Esophagus squamous epithelium (tissue), 5 donors: ENCODE measurements around the gene ELMO1. TPM values are rescaled to one million over a fixed set of nuclear protein-coding genes. Genes with fewer than 3 reads are reported as not detected.

Experiments
- DNase-seq: peaks from one replicate; lab custom pipeline; 2025; lab: John Stamatoyannopoulos, UW
- H3K27ac ChIP-seq, 4 donors: fragments of 200-600 bp; sonication (generic); one replicate each; pipeline ENCODE4 v1.5.1; 2016 to 2019; ENCODE audit warnings: mild to moderate bottlenecking in 1 of 4
- H3K27me3 ChIP-seq, 4 donors: fragments of 200-600 bp; sonication (generic); 1 replicate in 3 of 4; 2 replicates in 1 of 4; pipeline versions ENCODE4 v1.5.1 to v1.6.0; 2017 to 2021; ENCODE audit warnings: antibody characterized with exemption in 1 of 4
- H3K36me3 ChIP-seq, 3 donors: fragments of 200-600 bp; sonication (generic); one replicate each; pipeline ENCODE4 v1.5.1; 2016 to 2019
- H3K4me1 ChIP-seq, 3 donors: fragments of 200-600 bp; sonication (generic); one replicate each; pipeline ENCODE4 v1.5.1; 2017 to 2019
- H3K4me3 ChIP-seq, 4 donors: fragments of 200-600 bp; sonication (generic); 1 replicate in 3 of 4; 2 replicates in 1 of 4; pipeline ENCODE4 v1.5.1; 2016 to 2019; ENCODE audit warnings: mild to moderate bottlenecking in 2 of 4, moderate library complexity in 1 of 4
- H3K9me3 ChIP-seq, 3 donors: fragments of 200-600 bp; sonication (generic); one replicate each; pipeline ENCODE4 v1.5.1; 2016 to 2019
- POLR2A ChIP-seq, 4 donors: fragments of 450-650 bp; IDR thresholded peaks; one replicate each; pipeline ENCODE4 v1.6.1; 2017; ENCODE audit warnings: antibody characterized with exemption in 4 of 4, mild to moderate bottlenecking in 4 of 4, moderate library complexity in 3 of 4
- WGBS, 2 donors: methylation state at CpG; one replicate each; pipeline ENCODE4 v1.1.5; 2018; 5-methylcytosine and 5-hydroxymethylcytosine counted together
- intact Hi-C: fragments of 100-400 bp; cut with DNase I; formaldehyde crosslinking; loops from one replicate; pipeline ENCODE4 v1.15.0; 2022
- total RNA-seq, 4 donors: library from RNA; depleted of rRNA; stranded (reverse); fragments of >200 nt; gene quantifications; one replicate each; pipeline ENCODE4 v1.1.0, GENCODE V29; 2016
- TF ChIP-seq, protein P1 (sequence below), 6 experiments: fragments of 450-650 bp in 4 of 6; fragments of 200-600 bp in 2 of 6; sonication (generic) in 2 of 6; IDR thresholded peaks; one replicate each; pipeline ENCODE4 v1.5.1; 2016 to 2019; ENCODE audit warnings: antibody characterized with exemption in 6 of 6, mild to moderate bottlenecking in 4 of 6, moderate library complexity in 4 of 6
- donor health status: DM: yes; HTN: yes; CAD: no.

The ELMO1 gene
- total RNA-seq, 4 donors from 2014 or later: 0.68 to 36.6 (median 11.8) TPM

DNA sequence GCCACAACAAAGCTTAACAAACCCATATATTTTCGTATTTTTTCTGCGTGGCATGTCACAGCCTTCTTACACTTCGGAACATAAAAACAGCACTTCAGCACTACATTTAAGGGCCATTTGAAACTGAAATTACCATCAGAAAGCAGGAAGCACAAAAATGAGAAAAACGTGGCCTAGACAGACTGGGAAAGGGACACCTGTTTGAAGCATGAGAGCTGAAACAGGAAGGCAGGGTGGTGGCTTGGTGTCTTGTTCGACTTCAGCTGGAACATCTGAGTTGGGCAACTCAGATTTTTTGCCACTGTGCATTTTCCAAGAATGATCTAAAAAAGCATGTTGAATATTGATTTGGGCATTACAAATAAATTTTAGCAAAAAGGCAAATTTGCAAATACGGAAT, 243.2 kb downstream of the ELMO1 start:
- TF ChIP-seq POLR2A (IDR thresholded peaks at IDR 0.05): no peak
- TF ChIP-seq, protein P1, sequence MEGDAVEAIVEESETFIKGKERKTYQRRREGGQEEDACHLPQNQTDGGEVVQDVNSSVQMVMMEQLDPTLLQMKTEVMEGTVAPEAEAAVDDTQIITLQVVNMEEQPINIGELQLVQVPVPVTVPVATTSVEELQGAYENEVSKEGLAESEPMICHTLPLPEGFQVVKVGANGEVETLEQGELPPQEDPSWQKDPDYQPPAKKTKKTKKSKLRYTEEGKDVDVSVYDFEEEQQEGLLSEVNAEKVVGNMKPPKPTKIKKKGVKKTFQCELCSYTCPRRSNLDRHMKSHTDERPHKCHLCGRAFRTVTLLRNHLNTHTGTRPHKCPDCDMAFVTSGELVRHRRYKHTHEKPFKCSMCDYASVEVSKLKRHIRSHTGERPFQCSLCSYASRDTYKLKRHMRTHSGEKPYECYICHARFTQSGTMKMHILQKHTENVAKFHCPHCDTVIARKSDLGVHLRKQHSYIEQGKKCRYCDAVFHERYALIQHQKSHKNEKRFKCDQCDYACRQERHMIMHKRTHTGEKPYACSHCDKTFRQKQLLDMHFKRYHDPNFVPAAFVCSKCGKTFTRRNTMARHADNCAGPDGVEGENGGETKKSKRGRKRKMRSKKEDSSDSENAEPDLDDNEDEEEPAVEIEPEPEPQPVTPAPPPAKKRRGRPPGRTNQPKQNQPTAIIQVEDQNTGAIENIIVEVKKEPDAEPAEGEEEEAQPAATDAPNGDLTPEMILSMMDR (IDR thresholded peaks at IDR 0.05): no peak
- WGBS, 2 donors: 58 to 79% methylated on average over 6 of the region's 6 CpGs
- no peaks in the 10 kb centered on the region for H3K27me3 ChIP-seq
- DNase-seq: no peak
- intact Hi-C loops: no loop called here
- no peak overlapping the region for H3K4me3 ChIP-seq
- H3K4me1 ChIP-seq: peaks cover 0 to 37% (median 21%) of the 10 kb centered on the region in 3 donors
- H3K27ac ChIP-seq: no peak overlapping the region
- H3K9me3 ChIP-seq: no peaks in the 10 kb centered on the region
- peaks cover 0 to 11% (median 0%) of the 10 kb centered on the region in 3 donors for H3K36me3 ChIP-seq

DNA sequence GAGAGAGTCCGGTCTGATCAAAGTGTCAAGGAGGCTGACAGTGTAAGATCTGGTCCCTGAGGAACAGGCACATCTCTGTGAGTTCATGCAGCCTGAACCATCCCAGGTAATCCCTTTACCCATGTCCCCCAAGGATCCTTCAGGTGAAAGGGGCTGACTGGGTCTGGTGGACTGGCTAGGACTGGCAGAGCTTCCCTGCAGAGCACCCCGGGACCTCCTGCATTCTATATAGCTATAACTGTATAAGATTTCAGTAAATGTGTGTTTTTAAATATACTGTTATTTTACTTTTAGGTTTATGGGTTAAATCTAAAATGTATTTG, 246.8 kb downstream of the ELMO1 start:
- 45 to 67% methylated on average over 2 of the region's 2 CpGs for WGBS, 2 donors
- peaks cover 0 to 11% (median 0%) of the 10 kb centered on the region in 3 donors for H3K36me3 ChIP-seq
- H3K4me3 ChIP-seq: no peak overlapping the region
- no peaks in the 10 kb centered on the region for H3K27me3 ChIP-seq
- H3K4me1 ChIP-seq: peaks cover 0 to 41% (median 22%) of the 10 kb centered on the region in 3 donors
- DNase-seq: no peak
- peak overlapping the region in 3 of 4 donors; percentile 17 to 84 (median 84) for H3K27ac ChIP-seq
- no peaks in the 10 kb centered on the region for H3K9me3 ChIP-seq
- intact Hi-C loops: no loop called here
- TF ChIP-seq, protein P1 (IDR thresholded peaks at IDR 0.05): no peak
- TF ChIP-seq POLR2A (IDR thresholded peaks at IDR 0.05): no peak

DNA sequence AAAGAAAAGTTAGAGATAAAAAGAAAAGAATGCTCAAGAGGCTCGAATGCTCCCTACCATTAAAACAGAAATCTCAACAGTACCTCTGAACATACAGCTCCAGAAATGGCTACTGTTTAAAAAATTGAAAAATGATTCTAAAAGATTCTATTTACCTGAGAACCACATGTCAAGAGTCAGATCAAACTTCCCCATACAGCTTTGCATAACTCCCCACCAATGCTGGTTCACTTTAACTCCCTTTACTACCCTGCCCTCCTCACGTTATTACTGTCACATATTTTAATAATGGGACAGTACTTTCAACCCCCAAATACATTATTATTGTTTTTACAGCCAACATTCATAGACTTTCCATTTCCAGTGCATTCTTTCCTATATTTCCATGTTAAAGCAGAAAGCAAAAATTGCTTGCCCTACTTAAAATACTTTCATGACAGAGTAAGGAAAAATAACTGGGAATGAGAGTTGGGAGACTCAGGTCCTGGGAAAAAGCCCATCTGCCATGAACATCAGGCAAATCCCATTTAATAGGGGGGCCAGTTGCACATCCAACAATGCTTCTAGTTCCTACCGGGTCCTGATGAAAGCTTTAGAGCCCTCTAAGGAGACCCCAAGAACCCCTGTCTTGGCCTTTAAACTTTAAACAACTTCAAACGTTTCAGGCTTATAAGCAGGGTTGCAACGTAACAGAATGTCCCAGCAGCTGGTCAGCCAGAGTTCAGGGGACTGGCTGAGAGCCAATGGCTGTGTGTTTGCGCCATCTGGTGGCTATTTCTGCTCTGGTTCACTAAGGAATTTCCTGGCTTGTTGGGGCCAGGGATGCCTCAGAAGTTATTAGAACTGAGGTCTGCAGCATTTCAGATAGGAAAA, 247.4 kb downstream of the ELMO1 start:
- H3K4me1 ChIP-seq: peaks cover 0 to 41% (median 25%) of the 10 kb centered on the region in 3 donors
- peaks cover 0 to 12% (median 0%) of the 10 kb centered on the region in 3 donors for H3K36me3 ChIP-seq
- no peak for TF ChIP-seq POLR2A (IDR thresholded peaks at IDR 0.05)
- TF ChIP-seq, protein P1 (IDR thresholded peaks at IDR 0.05): peak; percentile 55 to 80 (median 74)
- H3K27ac ChIP-seq: peak overlapping the region; percentile 25 to 84 (median 77)
- no peaks in the 10 kb centered on the region for H3K9me3 ChIP-seq
- no peak for DNase-seq
- 30 to 32% methylated on average over 6 of the region's 6 CpGs for WGBS, 2 donors
- H3K27me3 ChIP-seq: no peaks in the 10 kb centered on the region
- intact Hi-C loops: no loop called here
- no peak overlapping the region for H3K4me3 ChIP-seq

DNA sequence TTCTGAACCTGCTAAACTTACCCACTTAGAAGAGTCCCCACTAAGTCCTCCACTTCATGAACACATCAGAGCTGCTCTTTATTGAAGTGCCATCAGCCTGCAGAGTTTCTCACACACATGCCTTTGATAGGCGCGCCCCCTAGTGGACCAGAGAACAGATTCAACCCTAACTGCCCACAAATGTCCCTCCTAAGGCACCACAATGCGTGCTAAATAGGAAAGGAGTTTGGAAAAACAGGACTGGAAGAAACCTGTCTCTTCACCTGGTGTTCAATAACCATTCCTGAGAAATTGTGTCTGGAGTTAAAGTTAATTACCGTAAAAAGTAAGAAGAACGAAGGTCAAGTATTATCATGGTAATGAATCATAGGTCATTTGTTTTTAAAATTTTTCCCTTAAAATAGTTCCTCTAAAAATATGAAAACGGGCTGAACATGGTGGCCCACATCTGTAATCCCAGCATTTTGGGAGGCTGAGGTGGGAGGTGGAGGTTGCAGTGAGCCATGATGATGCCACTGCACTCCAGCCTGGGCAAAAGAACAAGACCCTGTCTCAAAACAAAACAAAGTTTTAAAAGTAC, 249.7 kb downstream of the ELMO1 start:
- no peak overlapping the region for H3K27ac ChIP-seq
- H3K9me3 ChIP-seq: no peaks in the 10 kb centered on the region
- no peaks in the 10 kb centered on the region for H3K27me3 ChIP-seq
- WGBS, 2 donors: 34 to 42% methylated on average over 4 to 6 of the region's 6 CpGs
- no peak for DNase-seq
- peaks cover 0 to 16% (median 0%) of the 10 kb centered on the region in 3 donors for H3K36me3 ChIP-seq
- H3K4me3 ChIP-seq: no peak overlapping the region
- intact Hi-C loops: loop anchor here (10.0 kb wide), 1 partner anchor 524 kb away; no protein-coding TSS in a partner anchor
- no peak for TF ChIP-seq POLR2A (IDR thresholded peaks at IDR 0.05)
- TF ChIP-seq, protein P1 (IDR thresholded peaks at IDR 0.05): peak; percentile 67 to 87 (median 82)
- peaks cover 0 to 41% (median 25%) of the 10 kb centered on the region in 3 donors for H3K4me1 ChIP-seq
